Uterus (tissue), 2 donors: ENCODE measurements around the gene STOX2.

Source experiments
- CTCF ChIP-seq, 4 experiments: fragments of 200-600 bp in 2 of 4; fragments of 450-650 bp in 2 of 4; sonication (generic) in 2 of 4; IDR thresholded peaks; one replicate each; pipeline ENCODE4 v1.5.1; 2016 to 2019; ENCODE audit warnings: antibody characterized with exemption in 4 of 4, mild to moderate bottlenecking in 2 of 4, moderate library complexity in 1 of 4
- POLR2A ChIP-seq, 2 donors: fragments of 450-650 bp; IDR thresholded peaks; one replicate each; pipeline ENCODE4 v1.6.1; 2016; ENCODE audit warnings: antibody characterized with exemption in 2 of 2, mild to moderate bottlenecking in 1 of 2, moderate library complexity in 1 of 2

- TF ChIP-seq CTCF (IDR thresholded peaks at IDR 0.05) (no peak), POLR2A (IDR thresholded peaks at IDR 0.05) (no peak)
Measured at GRCh38 chr4:183871581-183871980, 33.5 kb upstream of the STOX2 start.
